ENCODE data around the gene ANKRD36.
"Not testable (repeated sequence)": the region's sequence is repeated elsewhere in the genome, so short reads cannot be mapped to it uniquely, and the experiment has no call there.

GRCh38 chr2:97077213-97077612 is 35.7 kb upstream of the ANKRD36 start:
- not testable (repeated sequence) for TF ChIP-seq STAT6 (CRISPR knock-in tag; IDR thresholded peaks at IDR 0.05); NR4A1 (CRISPR knock-in tag; IDR thresholded peaks at IDR 0.05); NR4A1 (tag; IDR thresholded peaks at IDR 0.05); CHD7 (IDR thresholded peaks at IDR 0.05; ENCODE audit: low read depth, low read length); MCM5 (IDR thresholded peaks at IDR 0.05; ENCODE audit: low read depth); CTCF (IDR thresholded peaks at IDR 0.05 in 2 of 3, conservative IDR thresholded peaks at IDR 0.05 in 1 of 3; ENCODE audit: insufficient read depth in 2 of 3, low read depth in 1 of 3, low read length in 3 of 3); SMC3 (conservative IDR thresholded peaks at IDR 0.05; ENCODE audit: insufficient read depth, low read depth, low read length); FOXJ3 (CRISPR knock-in tag; IDR thresholded peaks at IDR 0.05); NFYB (IDR thresholded peaks at IDR 0.05; ENCODE audit: extremely low read depth, insufficient read length); POLR2AphosphoS2 (IDR thresholded peaks at IDR 0.05; ENCODE audit: low read length); SIN3A (IDR thresholded peaks at IDR 0.05; ENCODE audit: borderline replicate concordance in 2 of 2, control insufficient read depth in 1 of 2, low read depth in 2 of 2, low read length in 2 of 2); ZNF445 (CRISPR knock-in tag; IDR thresholded peaks at IDR 0.05; ENCODE audit: low read depth); IRF1 (CRISPR knock-in tag; IDR thresholded peaks at IDR 0.05; ENCODE audit: borderline replicate concordance)

Measured in K562 (cell line).